Duodenal mucosa (tissue), 2 donors: ENCODE data around the gene EIF3B.
"Not testable (repeated sequence)": the region's sequence is repeated elsewhere in the genome, so short reads cannot be mapped to it uniquely, and the experiment has no call there.

Experiments used
- H3K27ac ChIP-seq: one replicate; pipeline ENCODE4 v1.7.0; 2013; ENCODE audit warnings: low read depth, low read length
- H3K27me3 ChIP-seq, 2 donors: one replicate each; pipeline ENCODE4 v1.7.0; 2013; ENCODE audit warnings: low read length in 2 of 2, control low read depth in 1 of 2; ENCODE audit not compliant: insufficient read depth in 2 of 2, control insufficient read depth in 1 of 2
- H3K36me3 ChIP-seq, 2 donors: one replicate each; pipeline ENCODE4 v1.7.0; 2013; ENCODE audit warnings: low read length in 2 of 2, control low read depth in 1 of 2; ENCODE audit not compliant: insufficient read depth in 2 of 2, control insufficient read depth in 1 of 2
- H3K4me1 ChIP-seq, 2 donors: one replicate each; pipeline ENCODE4 v1.7.0; 2013; ENCODE audit warnings: low read length in 2 of 2, control low read depth in 1 of 2; ENCODE audit not compliant: insufficient read depth in 2 of 2, control insufficient read depth in 1 of 2
- H3K4me3 ChIP-seq, 2 donors: one replicate each; pipeline ENCODE4 v1.7.0; 2013; ENCODE audit warnings: low read length in 2 of 2, low read depth in 1 of 2
- H3K9ac ChIP-seq, 2 donors: one replicate each; pipeline ENCODE4 v1.7.0; 2013; ENCODE audit warnings: low read length in 2 of 2, low read depth in 1 of 2
- H3K9me3 ChIP-seq, 2 donors: one replicate each; pipeline ENCODE4 v1.7.0; 2013; ENCODE audit warnings: low read length in 2 of 2, control low read depth in 1 of 2; ENCODE audit not compliant: control insufficient read depth in 1 of 2

Gene EIF3B

DNA sequence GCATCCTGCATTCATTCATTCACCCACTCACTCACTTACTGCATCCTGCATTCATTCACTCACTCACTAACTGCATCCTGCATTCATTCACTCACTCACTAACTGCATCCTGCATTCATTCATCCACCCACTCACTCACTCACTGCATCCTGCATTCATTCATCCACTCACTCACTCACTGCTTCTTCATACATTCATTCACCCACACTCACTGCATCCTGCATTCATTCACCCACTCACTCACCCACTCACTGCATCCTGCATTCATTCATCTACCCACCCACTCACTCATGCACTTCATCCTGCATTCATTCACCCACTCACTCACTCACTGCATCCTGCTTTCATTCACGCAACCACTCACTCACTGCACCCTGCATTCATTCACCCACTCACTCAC, 38.8 kb upstream of the EIF3B start:
- peaks cover 0 to 7% of the 10 kb centered on the region in 2 donors for H3K4me1 ChIP-seq

DNA sequence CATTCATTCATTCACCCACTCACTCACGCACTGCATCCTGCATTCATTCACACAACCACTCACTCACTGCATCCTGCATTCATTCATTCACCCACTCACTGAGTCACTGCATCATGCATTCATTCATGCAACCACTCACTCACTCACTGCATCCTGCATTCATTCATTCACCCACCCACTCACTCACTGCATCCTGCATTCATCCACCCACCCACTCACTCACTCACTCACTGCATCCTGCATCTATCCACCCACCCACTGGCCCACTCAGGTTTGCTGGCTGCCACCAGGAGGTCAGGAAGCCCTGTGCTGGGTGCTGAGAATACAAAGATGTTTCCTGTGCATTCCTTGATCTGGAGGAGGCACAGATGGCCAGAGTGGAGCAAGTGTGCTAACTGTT, 38.0 kb upstream of the EIF3B start:
- Histone ChIP-seq H3K4me1 (peaks cover 0 to 7% of the 10 kb centered on the region in 2 donors), H3K9ac (no peak overlapping the region), H3K36me3 (no peaks in the 10 kb centered on the region), H3K9me3 (no peaks in the 10 kb centered on the region), H3K27me3 (no peaks in the 10 kb centered on the region), H3K4me3 (no peak overlapping the region), H3K27ac (no peak overlapping the region)

More for the DNA sequence above, 38.8 kb upstream of the EIF3B start:
- Histone ChIP-seq H3K4me3 (no peak overlapping the region), H3K9me3 (no peaks in the 10 kb centered on the region), H3K27ac (no peak overlapping the region), H3K27me3 (no peaks in the 10 kb centered on the region), H3K9ac (no peak overlapping the region), H3K36me3 (no peaks in the 10 kb centered on the region)

DNA sequence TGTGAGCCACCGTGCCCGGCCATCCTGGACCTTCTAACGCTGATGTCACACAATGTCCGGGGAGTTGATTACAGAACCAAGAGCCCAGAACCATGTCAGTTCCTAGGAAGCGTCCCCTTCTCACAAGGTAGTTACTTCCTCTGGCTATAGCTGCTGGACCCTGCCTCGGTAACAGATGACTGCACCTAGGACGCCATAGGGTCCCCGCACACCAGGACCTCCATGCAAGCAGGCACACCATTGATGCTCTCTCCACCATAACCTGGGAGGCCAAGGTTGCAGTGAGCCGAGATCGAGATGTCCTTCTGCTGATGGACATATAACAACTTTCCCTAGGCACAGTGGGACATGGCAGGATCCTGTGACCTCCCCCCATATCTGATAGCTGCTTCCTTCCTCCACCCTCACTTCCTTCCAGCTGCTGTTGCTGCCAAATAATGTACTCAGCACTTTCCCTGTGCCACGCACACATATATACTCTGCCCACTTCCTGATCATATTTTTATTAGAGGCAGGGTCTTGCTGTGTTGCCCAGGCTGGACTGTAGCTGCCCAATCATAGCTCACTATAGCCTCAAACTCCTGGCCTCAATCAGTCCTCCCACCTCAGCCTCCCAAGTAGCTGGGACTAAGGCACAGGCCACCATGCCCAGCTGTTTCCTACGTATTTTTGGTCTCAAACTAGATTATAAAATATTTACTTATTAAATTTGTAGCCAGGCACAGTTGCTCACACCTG, 36.9 kb upstream of the EIF3B start:
- H3K9ac ChIP-seq: no peak overlapping the region
- H3K27me3 ChIP-seq: no peaks in the 10 kb centered on the region
- no peaks in the 10 kb centered on the region for H3K36me3 ChIP-seq
- H3K9me3 ChIP-seq: no peaks in the 10 kb centered on the region
- H3K27ac ChIP-seq: no peak overlapping the region
- peaks cover 0 to 7% of the 10 kb centered on the region in 2 donors for H3K4me1 ChIP-seq
- H3K4me3 ChIP-seq: no peak overlapping the region

DNA sequence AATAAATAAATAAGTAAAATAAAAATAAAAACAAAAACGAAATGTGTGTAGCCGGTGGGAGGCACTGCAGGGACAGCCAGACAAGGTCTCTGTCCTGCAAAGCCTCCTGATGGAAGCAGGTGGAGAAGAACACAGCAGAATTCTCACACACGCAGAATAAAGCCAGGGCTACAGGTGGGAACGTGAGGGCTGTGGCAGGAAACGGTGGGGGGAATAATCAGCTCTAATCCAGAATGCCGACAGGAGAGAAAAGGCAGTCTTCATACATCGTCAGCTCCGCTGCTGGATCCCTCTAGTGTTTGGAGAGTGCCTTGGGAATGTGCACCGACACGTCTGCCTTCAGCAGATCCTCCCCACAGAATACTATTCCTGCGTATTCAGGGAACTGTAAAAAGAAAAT, 33.6 kb upstream of the EIF3B start:
- no peaks in the 10 kb centered on the region for H3K9me3 ChIP-seq
- no peak overlapping the region for H3K27ac ChIP-seq
- no peak overlapping the region for H3K9ac ChIP-seq
- no peaks in the 10 kb centered on the region for H3K4me1 ChIP-seq
- no peaks in the 10 kb centered on the region for H3K36me3 ChIP-seq
- H3K27me3 ChIP-seq: no peaks in the 10 kb centered on the region
- H3K4me3 ChIP-seq: no peak overlapping the region

DNA sequence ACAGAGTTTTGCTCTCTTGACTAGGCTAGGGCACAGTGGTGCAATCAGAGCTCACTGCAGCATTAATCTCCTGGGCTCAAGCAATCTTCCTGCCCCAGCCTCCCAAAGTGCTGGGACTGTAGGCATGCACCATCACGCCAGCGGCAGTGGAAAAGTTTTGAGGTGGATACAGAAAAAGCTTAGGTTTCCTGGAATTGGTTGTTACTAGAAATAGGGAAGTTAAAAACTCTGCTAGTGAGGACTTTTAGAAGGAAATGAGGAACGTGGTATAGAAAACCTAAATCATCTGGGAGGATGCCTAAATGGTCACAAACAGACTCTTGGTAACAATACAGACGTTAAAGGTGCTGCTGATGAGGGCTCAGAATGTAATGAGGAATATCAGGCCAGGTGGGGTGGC, 29.5 kb upstream of the EIF3B start:
- no peaks in the 10 kb centered on the region for H3K27me3 ChIP-seq
- H3K27ac ChIP-seq: no peak overlapping the region
- no peaks in the 10 kb centered on the region for H3K36me3 ChIP-seq
- no peak overlapping the region for H3K9ac ChIP-seq
- H3K9me3 ChIP-seq: no peaks in the 10 kb centered on the region
- no peak overlapping the region for H3K4me3 ChIP-seq
- H3K4me1 ChIP-seq: no peaks in the 10 kb centered on the region

DNA sequence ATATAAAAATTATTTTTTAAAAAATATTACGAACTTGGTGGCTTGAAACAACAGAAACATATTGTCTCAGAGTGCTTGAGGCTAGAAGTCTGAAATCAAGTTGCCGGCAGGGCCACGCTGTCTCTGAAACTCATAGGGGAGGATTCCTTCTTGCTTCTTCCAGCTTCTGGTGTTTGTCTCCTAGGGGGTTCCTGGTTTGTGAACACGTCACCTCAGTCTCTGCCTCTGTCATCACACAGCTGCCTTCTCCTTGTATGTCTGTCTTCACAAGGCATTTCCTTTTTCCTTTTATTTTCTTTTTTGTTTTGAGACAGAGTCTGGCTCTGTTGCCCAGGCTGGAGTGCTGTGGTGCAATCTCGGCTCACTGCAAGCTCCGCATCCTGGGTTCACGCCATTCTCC, 27.7 kb upstream of the EIF3B start:
- no peaks in the 10 kb centered on the region for H3K9me3 ChIP-seq

DNA sequence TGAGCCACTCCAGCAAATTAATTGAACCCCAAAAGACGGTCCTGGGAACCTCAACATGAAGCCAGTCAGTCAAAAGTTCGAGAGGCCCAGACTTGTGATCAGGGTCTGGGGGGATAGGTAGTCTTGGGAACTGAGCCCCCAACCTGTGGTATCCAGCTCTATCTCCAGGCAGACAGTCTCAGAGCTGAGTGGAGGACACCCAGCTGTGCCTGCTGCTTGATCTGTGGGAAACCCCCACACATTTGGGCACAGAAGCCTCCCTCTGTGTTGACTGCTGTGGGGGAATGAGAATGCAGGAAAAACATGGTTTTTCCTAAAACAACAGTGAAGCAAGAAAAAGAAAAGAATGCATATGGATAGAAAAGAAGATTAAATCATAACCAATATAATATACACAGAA, 24.1 kb upstream of the EIF3B start:
- H3K4me1 ChIP-seq: no peaks in the 10 kb centered on the region
- H3K9me3 ChIP-seq: no peaks in the 10 kb centered on the region
- no peak overlapping the region for H3K4me3 ChIP-seq
- H3K9ac ChIP-seq: no peak overlapping the region
- no peak overlapping the region for H3K27ac ChIP-seq
- no peaks in the 10 kb centered on the region for H3K27me3 ChIP-seq
- no peaks in the 10 kb centered on the region for H3K36me3 ChIP-seq

More for the DNA sequence above, 27.7 kb upstream of the EIF3B start:
- Histone ChIP-seq H3K27me3 (no peaks in the 10 kb centered on the region), H3K4me3 (no peak overlapping the region), H3K27ac (no peak overlapping the region), H3K4me1 (no peaks in the 10 kb centered on the region), H3K9ac (no peak overlapping the region), H3K36me3 (no peaks in the 10 kb centered on the region)

DNA sequence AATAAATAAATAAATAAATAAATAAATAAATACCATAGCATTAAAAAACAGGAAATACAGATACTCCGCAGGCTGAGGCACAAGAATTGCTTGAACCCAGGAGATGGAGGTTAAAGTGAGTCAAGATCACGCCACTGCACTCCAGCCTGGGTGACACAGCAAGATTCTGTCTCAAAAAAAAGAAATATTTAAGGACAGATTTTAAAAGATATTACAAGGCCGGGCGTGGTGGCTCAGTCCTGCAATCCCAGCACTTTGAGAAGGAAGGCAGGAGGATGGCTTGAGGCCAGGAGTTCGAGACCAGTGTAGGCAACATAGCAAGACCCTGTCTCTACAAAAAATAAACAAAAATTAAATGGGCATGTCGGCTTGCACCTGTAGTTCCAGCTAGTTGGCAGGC, 22.9 kb upstream of the EIF3B start:
- H3K27ac ChIP-seq: no peak overlapping the region
- H3K9me3 ChIP-seq: no peaks in the 10 kb centered on the region
- H3K4me1 ChIP-seq: no peaks in the 10 kb centered on the region
- H3K27me3 ChIP-seq: no peaks in the 10 kb centered on the region
- no peak overlapping the region for H3K9ac ChIP-seq
- H3K4me3 ChIP-seq: no peak overlapping the region
- H3K36me3 ChIP-seq: no peaks in the 10 kb centered on the region

DNA sequence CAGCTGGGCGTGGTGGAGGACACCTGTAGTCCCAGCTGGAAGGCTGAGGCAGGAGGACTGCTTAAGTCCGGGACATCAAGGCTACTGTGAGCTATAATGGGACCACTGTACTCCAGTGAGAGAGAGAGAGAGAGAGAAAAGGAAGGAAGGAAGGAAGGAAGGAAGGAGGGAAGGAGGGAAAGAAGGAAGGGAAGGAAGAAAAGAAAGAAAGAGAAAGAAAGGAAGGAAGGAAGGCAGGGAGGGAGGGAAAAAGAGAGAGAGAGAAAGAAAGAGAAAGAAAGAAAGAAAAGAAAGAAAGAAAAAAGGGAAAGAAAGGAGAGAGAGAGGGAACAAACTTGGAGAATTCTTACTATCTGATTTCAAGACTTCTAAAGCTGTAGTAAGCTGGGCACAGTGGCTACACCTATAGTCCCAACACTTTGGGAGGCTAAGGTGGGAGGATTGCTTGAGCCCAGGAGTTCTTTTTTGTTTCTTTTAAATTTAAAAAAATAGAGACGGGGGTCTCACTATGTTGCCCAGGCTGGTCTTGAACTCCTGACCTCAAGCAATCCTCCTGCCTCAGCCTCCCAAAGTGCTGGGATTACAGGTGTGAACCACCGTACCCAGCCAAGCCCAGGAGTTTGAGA, 21.9 kb upstream of the EIF3B start:
- H3K4me1 ChIP-seq, H3K4me3 ChIP-seq, H3K36me3 ChIP-seq, H3K27ac ChIP-seq, H3K9me3 ChIP-seq, H3K27me3 ChIP-seq, H3K9ac ChIP-seq: not testable (repeated sequence)

DNA sequence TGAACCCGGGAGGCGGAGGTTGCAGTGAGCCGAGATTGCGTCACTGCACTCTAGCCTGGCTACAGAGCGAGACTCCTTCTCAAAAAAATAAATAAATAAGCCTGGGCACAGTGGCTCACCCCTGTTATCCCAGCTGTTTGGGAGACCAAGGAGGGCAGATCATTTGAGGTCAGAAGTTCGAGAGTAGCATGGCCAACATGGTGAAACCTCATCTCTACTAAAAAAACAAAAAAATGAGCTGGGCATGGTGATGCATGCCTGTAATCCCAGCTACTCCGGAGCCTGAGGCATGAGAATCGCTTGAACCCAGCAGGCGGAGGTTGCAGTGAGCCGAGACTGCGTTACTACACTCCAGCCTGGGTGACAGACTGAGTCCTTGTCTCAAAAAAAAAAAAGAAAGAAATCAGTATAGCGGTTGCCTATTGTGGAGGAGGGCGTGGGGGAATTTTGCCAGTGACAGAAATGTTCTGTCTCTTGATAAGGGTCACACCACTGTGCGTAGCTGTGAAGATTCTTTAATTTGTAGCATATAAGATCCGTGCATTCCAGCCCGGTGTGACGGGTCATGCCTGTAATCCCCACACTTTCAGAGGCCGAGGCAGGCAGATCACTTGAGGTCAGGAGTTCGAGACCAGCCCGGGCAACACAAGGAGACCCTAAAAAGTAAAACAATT, 17.9 kb upstream of the EIF3B start:
- no peak overlapping the region for H3K4me3 ChIP-seq
- H3K4me1 ChIP-seq: no peaks in the 10 kb centered on the region
- H3K9me3 ChIP-seq: no peaks in the 10 kb centered on the region
- no peak overlapping the region for H3K9ac ChIP-seq
- no peak overlapping the region for H3K27ac ChIP-seq
- H3K36me3 ChIP-seq: no peaks in the 10 kb centered on the region
- H3K27me3 ChIP-seq: no peaks in the 10 kb centered on the region
